ENCODE measurements around the gene NR5A2.

GRCh38 chr1:199978408-199978940 lies 49.0 kb upstream of the NR5A2 start:
- TF ChIP-seq CTCF (IDR thresholded peaks at IDR 0.05; ENCODE audit: low read depth, low read length) (no peak), MAX (IDR thresholded peaks at IDR 0.05; ENCODE audit: low read depth, low read length) (no peak), POLR2A (IDR thresholded peaks at IDR 0.05; ENCODE audit: extremely low read depth, insufficient read length) (no peak)

All from NB4 (cell line).